Stimulated activated naive CD8-positive, alpha-beta T cell treated with anti-CD3 and anti-CD28 coated beads, Interleukin-15, Interleukin-2, amounts not matched to agents 100 ng/mL and 50 ng/mL, for 24 hours (primary cell): ENCODE results near the gene HDGFL2.

ENCODE experiments used
- H3K27ac Mint-ChIP-seq: one replicate; pipeline ENCODE4 v1.8.0; 2021; ENCODE audit warnings: mild to moderate bottlenecking, mixed read lengths
- H3K27me3 Mint-ChIP-seq: one replicate; pipeline ENCODE4 v1.8.0; 2021; ENCODE audit warnings: mixed read lengths
- H3K36me3 Mint-ChIP-seq: one replicate; pipeline ENCODE4 v1.8.0; 2021; ENCODE audit warnings: low read depth, mixed read lengths
- H3K4me1 Mint-ChIP-seq: one replicate; pipeline ENCODE4 v1.8.0; 2021; ENCODE audit warnings: low read depth, mixed read lengths
- H3K4me3 Mint-ChIP-seq: one replicate; pipeline ENCODE4 v1.8.0; 2021; ENCODE audit warnings: mild to moderate bottlenecking, mixed read lengths
- H3K9me3 Mint-ChIP-seq: one replicate; pipeline ENCODE4 v1.8.0; 2021; ENCODE audit warnings: mixed read lengths

The HDGFL2 gene

DNA sequence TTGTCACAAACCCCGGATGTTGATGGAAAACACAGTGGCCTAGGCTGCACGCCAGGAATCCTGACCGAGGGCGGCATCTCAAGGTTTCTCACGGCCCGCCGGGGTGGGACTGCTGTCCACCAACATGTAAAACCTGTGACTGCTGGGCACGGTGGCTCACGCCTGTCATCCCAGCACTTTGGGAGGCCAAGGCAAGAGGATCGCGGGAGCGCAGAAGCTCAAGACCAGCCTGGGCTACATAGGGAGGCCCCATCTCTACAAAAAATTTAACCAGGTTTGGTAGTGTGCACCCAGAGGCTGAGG is 35.0 kb downstream of the HDGFL2 start:
- Mint-ChIP-seq H3K9me3 (no peaks in the 10 kb centered on the region), H3K36me3 (peaks cover 11% of the 10 kb centered on the region), H3K27me3 (no peaks in the 10 kb centered on the region), H3K27ac (no peak overlapping the region), H3K4me3 (no peak overlapping the region), H3K4me1 (peaks cover 10% of the 10 kb centered on the region)

- Mint-ChIP-seq H3K36me3 (peaks cover 11% of the 10 kb centered on the region), H3K27ac (no peak overlapping the region), H3K9me3 (no peaks in the 10 kb centered on the region), H3K27me3 (no peaks in the 10 kb centered on the region), H3K4me1 (peaks cover 10% of the 10 kb centered on the region), H3K4me3 (no peak overlapping the region)
Observed at GRCh38 chr19:4507804-4508203, 35.7 kb downstream of the HDGFL2 start.

DNA sequence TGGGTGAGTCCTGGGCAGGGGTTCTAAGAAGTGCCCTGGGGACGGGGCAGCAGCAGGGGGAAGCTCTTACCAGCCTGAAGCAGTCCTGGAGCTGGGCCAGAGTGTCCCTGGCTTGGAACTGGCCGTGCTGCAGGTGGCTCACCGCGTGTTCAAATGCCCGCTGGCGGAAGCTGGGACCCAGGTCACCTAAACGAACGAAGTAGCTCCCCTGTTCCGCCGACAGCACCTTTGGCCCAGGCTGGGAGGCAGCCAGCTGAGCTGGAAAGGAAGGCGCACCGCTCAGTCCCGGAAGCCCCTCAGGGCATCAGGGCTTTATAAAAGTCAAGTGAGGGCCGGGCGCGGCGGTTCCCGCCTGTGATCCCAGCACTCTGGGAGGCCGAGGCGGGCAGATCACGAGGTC is 36.6 kb downstream of the HDGFL2 start:
- Mint-ChIP-seq H3K9me3 (no peaks in the 10 kb centered on the region), H3K4me1 (peaks cover 10% of the 10 kb centered on the region), H3K27ac (no peak overlapping the region), H3K36me3 (peaks cover 11% of the 10 kb centered on the region), H3K27me3 (no peaks in the 10 kb centered on the region), H3K4me3 (no peak overlapping the region)

- H3K27ac Mint-ChIP-seq: no peak overlapping the region
- peaks cover 10% of the 10 kb centered on the region for H3K4me1 Mint-ChIP-seq
- peaks cover 8% of the 10 kb centered on the region for H3K36me3 Mint-ChIP-seq
Observed at GRCh38 chr19:4510435-4511255, 38.5 kb downstream of the HDGFL2 start.

GRCh38 chr19:4511300-4512054 is 39.4 kb downstream of the HDGFL2 start:
- Mint-ChIP-seq H3K36me3 (no peaks in the 10 kb centered on the region), H3K4me1 (peaks cover 4% of the 10 kb centered on the region), H3K27ac (no peak overlapping the region), H3K4me3 (no peak overlapping the region), H3K9me3 (no peaks in the 10 kb centered on the region), H3K27me3 (no peaks in the 10 kb centered on the region)

More at GRCh38 chr19:4510435-4511255, 38.5 kb downstream of the HDGFL2 start:
- Mint-ChIP-seq H3K4me3 (no peak overlapping the region), H3K27me3 (no peaks in the 10 kb centered on the region), H3K9me3 (no peaks in the 10 kb centered on the region)

DNA sequence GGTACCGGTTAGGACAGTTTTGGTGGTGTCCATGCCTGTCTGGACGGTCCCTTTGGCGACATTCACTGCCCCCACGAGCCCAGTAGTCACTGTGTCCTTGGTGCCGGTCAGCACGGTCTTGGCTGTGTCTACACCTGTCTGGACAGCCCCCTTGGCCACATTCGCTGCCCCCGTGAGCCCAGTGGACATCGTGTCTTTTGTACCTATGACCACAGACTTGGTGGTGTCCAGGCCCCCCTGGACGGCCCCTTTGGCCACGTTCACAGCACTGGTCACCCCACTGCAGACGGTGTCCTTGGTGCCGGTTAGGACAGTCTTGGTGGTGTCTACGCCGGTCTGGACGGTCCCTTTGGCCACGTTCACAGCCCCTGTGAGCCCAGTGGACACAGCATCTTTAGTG is 40.0 kb downstream of the HDGFL2 start:
- Mint-ChIP-seq H3K27me3 (no peaks in the 10 kb centered on the region), H3K27ac (no peak overlapping the region), H3K4me3 (no peak overlapping the region), H3K4me1 (no peaks in the 10 kb centered on the region), H3K9me3 (no peaks in the 10 kb centered on the region), H3K36me3 (no peaks in the 10 kb centered on the region)

GRCh38 chr19:4513248-4513647 is 41.2 kb downstream of the HDGFL2 start:
- no peak overlapping the region for H3K27ac Mint-ChIP-seq
- H3K36me3 Mint-ChIP-seq: no peaks in the 10 kb centered on the region
- no peak overlapping the region for H3K4me3 Mint-ChIP-seq
- H3K9me3 Mint-ChIP-seq: no peaks in the 10 kb centered on the region
- H3K4me1 Mint-ChIP-seq: no peaks in the 10 kb centered on the region
- no peaks in the 10 kb centered on the region for H3K27me3 Mint-ChIP-seq

DNA sequence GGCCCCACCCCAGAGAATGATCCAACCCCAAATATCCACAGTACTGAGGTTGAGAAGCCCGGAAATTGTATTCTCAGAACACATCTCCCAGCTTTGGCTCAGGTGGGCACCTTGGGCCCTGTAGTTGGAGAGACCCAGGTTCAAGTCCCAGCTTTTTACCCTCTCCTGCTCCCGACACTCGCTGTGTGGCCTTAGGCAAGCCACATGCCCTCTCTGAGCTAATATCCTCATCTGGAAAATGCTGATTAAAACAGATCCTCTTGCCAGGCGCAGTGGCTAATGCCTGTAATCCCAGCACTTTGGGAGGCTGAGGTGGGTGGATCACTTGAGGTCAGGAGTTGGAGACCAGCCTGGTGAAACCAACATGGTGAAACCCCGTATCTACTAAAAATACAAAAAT is 43.6 kb downstream of the HDGFL2 start:
- no peak overlapping the region for H3K4me3 Mint-ChIP-seq
- no peaks in the 10 kb centered on the region for H3K4me1 Mint-ChIP-seq
- H3K27ac Mint-ChIP-seq: no peak overlapping the region
- peaks cover 4% of the 10 kb centered on the region for H3K27me3 Mint-ChIP-seq
- no peaks in the 10 kb centered on the region for H3K9me3 Mint-ChIP-seq
- no peaks in the 10 kb centered on the region for H3K36me3 Mint-ChIP-seq

DNA sequence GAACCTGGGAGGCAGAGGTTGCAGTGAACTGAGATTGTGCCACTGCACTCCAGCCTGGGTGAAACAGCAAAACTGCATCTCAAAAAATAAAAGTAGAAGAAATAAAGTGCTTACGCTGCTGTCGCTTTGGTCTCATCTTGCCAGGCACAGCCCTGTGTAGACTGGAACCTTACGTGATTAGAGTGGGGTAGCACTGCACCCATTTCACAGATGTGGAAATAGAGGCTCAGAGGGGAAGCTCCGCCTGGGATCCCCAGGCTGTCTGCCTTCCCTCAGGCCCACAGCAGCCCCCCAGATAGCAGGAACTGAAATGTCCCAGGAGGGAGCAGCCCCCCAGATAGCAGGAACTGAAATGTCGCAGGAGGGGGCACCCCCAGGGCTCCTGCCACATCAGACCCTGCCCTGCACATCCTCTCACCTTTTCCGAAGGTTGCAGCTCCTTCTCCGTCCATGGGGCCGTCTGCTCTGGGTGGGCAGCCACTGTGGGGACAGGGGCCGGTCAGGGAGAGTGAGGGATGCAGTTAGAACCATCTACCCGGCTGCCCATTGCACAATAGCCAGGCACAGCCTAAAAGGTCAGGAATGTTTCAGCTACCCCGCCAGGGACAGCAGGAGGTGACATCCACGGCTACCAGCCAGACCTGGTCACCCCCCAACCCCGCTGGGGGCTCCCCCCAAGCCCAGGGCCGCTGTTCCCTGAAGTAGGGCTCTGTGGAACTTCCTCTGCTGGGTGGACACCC is 44.3 kb downstream of the HDGFL2 start:
- no peak overlapping the region for H3K27ac Mint-ChIP-seq
- no peaks in the 10 kb centered on the region for H3K9me3 Mint-ChIP-seq
- peaks cover 4% of the 10 kb centered on the region for H3K27me3 Mint-ChIP-seq
- H3K4me3 Mint-ChIP-seq: no peak overlapping the region
- no peaks in the 10 kb centered on the region for H3K36me3 Mint-ChIP-seq
- H3K4me1 Mint-ChIP-seq: no peaks in the 10 kb centered on the region

GRCh38 chr19:4516939-4517300 is 44.8 kb downstream of the HDGFL2 start:
- no peaks in the 10 kb centered on the region for H3K9me3 Mint-ChIP-seq
- H3K4me1 Mint-ChIP-seq: no peaks in the 10 kb centered on the region
- no peak overlapping the region for H3K4me3 Mint-ChIP-seq
- H3K27me3 Mint-ChIP-seq: peaks cover 4% of the 10 kb centered on the region
- H3K27ac Mint-ChIP-seq: no peak overlapping the region
- no peaks in the 10 kb centered on the region for H3K36me3 Mint-ChIP-seq

- peaks cover 4% of the 10 kb centered on the region for H3K27me3 Mint-ChIP-seq
- H3K4me1 Mint-ChIP-seq: no peaks in the 10 kb centered on the region
- no peaks in the 10 kb centered on the region for H3K36me3 Mint-ChIP-seq
Observed at GRCh38 chr19:4517451-4518057, 45.5 kb downstream of the HDGFL2 start.

GRCh38 chr19:4518345-4519171 is 46.5 kb downstream of the HDGFL2 start, which contains the start of gene PLIN4:
TSS of gene PLIN4 (minus strand) at chr19:4518486. CDS start at chr19:4518272, 214 bp downstream.
- no peaks in the 10 kb centered on the region for H3K4me1 Mint-ChIP-seq
- H3K36me3 Mint-ChIP-seq: no peaks in the 10 kb centered on the region
- no peaks in the 10 kb centered on the region for H3K9me3 Mint-ChIP-seq
- H3K4me3 Mint-ChIP-seq: no peak within 1 kb of the TSS
- no peak within 1 kb of the TSS for H3K27ac Mint-ChIP-seq
- H3K27me3 Mint-ChIP-seq: peaks cover 4% of the 10 kb centered on the region

More at GRCh38 chr19:4517451-4518057, 45.5 kb downstream of the HDGFL2 start:
- no peak overlapping the region for H3K4me3 Mint-ChIP-seq
- no peak overlapping the region for H3K27ac Mint-ChIP-seq
- H3K9me3 Mint-ChIP-seq: no peaks in the 10 kb centered on the region

DNA sequence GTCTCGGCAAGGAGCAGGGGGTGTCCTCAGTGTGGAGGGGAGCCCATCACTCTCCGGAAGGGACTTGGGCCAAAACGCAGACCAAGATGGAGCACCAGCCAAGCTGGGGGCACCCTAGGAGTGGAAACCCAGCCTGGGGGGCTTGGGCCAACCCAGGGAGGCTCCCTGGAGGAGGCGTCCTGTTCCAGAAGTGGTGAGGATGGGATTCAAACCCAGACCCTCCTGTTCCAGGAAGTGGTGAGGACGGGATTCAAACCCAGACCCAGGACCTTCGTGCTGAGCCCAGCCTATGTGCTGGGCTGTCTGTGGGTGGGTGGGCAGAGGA is 47.0 kb downstream of the HDGFL2 start:
- Mint-ChIP-seq H3K27ac (no peak overlapping the region), H3K9me3 (no peaks in the 10 kb centered on the region), H3K4me1 (no peaks in the 10 kb centered on the region), H3K36me3 (no peaks in the 10 kb centered on the region), H3K4me3 (no peak overlapping the region), H3K27me3 (peaks cover 4% of the 10 kb centered on the region)

DNA sequence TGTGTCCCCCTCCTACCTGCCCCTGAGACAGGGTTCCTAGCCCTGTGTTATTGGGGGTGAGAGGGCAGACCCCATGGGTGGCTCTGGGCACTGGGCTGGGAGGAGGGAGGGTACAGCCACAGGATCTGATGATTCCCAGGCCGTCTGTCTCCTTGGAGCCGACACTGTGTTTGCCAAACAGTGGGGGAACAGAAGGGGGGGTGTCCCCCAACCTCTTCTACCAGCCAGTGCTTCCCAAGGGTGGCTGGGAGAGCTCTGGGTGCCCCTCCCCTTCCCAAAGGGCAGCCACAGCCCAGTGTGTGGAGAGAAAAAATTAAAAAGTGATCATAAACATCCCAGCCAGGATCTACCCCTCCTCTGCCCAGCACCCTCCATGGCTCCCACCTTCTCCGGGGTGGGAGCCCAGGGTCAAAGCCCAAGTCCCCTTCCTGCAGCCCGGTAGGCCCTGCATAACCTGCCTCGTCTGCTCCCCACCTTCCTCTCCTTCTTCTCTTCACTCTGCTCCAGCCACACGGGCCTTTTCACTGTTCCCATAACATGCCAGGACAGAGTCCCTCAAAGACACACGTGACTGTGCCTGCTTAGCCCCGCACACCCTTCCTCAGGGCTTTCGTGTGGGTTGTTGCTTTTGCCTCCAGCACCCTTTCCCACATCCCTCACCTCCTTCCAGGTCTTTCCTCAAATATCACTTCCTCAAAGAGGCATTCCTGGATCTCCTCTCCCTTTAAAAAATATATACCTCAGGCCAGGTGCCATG is 47.6 kb downstream of the HDGFL2 start:
- Mint-ChIP-seq H3K4me1 (no peaks in the 10 kb centered on the region), H3K36me3 (no peaks in the 10 kb centered on the region), H3K9me3 (no peaks in the 10 kb centered on the region), H3K27ac (no peak overlapping the region), H3K27me3 (peaks cover 4% of the 10 kb centered on the region), H3K4me3 (no peak overlapping the region)
